HG02571 (cell line): ENCODE measurements around the gene DMD.

ENCODE experiments used
- ATAC-seq: cut with Tn5 transposase; IDR thresholded peaks from one replicate; pipeline ENCODE4 v1.9.1; 2021; ENCODE audit warnings: mild to moderate bottlenecking, moderate library complexity; ENCODE audit not compliant: unreplicated experiment

The DMD gene

DNA sequence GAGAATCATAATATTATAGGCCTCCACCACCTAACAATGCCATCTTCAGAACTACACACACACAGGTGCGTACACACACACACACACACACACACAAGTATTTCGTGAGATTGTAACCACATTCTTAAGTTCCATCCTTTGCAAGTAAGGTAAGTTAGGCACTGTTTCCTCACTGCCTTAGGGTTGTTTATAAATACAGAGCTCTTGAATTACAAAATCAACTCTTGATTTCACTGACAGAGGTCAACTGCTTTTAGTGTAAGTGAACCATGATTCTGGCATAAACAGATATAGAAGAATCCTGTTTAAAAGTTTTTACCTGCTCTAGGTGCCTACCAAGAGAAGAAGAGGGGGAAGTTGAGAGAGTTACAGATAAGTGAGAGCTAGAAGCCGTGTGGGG, 166.1 kb downstream of the DMD start:
- ATAC-seq: no peak

DNA sequence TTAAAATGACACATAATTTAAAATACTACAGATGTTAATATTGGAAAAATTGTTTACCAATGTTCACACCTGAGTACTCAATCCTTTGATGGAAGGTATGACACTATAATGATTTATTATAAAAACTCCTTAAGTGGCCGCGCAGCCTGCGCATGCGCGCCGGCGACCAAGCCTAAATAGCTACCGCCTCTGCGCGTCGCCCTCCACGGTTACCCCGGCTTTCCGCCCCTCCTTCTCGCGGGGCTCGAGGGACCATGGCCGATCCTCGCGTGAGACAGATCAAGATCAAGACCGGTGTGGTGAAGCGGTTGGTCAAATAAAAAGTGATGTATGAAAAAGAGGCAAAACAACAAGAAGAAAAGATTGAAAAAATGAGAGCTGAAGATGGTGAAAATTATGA, 170.2 kb downstream of the DMD start:
- ATAC-seq: no peak

DNA sequence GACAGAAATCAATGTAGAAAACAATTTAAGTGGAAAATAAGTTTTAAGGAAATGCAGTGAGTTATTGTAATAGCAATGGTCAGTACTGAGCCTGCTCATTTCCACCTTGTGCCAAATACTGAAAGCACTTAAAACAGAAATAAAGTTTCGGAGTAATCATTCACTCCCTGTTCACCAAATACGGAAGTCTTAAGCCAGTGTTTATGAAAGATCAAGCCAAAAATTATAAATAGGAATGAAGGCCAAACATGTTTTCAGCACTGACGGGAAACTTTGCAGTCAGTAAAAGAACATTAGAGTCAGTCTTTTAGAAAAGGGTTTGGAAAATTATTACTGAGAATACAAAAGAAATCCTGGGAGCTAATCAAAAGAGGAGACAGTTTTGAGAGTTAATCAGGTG, 178.6 kb downstream of the DMD start:
- ATAC-seq: no peak

DNA sequence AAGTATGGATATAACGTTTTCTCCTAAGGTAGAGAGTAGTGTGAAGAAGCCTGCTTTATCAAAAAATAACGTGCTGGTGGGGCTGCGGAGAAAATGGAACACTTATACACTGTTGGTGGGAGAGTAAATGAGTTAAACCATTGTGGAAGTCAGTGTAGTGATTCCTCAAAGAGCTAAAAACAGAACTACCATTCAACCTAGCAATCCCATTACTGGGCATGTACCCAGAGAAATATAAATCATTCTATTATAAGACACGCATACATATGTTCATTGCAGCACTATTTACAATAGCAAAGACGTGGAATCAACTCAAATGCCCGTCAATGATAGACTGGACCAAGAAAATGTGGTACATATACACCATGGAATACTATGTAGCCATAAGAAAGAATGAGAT, 196.4 kb downstream of the DMD start:
- ATAC-seq: no peak

DNA sequence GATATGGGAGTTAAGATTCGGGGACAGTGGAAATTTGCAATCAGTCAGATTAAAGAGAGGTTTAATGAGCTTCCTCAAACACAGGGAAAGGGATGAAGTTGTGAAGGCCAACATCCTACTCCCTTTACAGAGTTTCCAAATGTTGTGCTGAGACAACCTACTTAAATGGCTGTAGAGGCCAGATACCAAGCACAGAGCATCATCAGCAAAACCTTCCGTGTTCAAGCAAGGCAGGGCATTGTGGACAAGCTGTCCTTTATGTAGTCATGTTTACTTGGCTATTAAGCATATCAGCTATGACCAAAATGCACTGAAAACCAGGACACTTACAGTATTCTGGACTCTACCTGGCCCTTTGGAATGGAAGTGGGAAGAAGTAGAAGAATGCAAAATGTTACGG, 197.3 kb downstream of the DMD start:
- ATAC-seq: no peak

DNA sequence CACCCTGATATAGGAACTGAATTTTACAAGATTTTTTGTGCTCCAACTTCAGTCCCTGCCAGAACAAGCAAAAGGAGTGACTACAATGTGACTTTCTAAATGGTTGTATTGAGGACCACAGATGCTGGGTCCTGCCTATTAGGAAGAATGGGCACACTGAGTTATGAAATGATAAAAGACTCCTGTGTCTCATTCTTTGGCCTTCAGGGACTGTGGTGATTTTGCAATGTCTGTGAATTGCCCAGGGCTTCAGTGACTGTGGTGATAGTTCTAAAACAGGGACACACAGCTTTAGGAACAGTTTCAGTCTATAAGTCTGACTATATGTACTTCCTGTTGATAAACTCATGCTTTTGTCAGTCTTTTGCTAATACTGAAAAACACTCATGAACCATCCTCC, 210.2 kb downstream of the DMD start:
- ATAC-seq: no peak

DNA sequence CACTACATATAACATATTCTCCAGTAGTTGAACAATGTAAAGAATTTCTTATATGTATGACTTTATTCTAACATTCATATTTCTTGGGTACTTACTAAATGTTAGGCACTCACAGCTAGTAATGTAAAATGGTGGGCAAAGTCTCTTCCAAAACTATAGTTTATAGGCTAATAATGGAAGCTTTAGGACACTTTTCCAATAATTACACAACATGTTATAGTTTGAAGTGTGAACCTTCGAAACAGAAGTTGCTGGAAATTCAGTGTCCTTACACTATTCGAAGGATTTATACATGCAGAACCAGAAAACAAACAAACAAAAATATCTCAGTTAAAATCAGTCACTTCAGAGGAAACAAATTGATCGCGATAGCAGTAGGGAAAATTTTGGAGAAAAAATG, 212.6 kb downstream of the DMD start:
- no peak for ATAC-seq

DNA sequence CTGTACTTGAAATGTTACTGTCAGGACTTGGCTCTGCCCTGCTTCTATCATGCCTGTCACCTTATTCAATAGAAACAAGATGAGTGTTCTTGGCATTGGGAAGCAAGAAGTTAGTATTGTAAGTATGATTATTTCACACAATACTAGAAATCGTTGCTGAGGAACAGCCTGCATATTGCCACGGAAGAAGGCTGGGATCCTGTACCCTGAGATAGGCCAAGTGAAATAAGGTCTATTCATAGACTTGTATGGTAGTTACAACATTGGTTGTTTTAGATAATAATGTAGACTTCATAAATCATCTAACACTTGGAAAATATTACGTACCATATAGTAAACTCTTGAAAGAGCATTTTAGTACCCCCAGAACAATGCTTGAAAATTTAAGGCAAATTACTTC, 215.9 kb downstream of the DMD start:
- no peak for ATAC-seq

DNA sequence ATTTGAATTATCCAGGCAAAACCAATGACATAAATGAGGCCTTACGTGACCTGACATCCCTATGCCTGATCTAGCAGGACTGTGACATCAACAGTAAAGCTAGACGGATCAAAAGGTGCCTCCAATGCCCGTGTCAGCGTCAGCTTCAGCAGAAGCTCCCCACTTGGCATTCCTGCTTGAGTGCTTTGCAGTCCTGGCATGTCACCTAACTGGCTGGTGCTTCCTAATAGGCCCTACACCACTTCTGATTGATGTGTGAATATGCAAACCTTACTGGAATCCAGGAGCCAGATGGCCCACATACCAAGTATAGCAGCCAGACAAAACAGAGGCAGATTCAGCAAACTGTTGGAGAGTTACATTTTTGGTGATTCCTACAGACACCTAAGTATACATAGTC, 224.2 kb downstream of the DMD start:
- no peak for ATAC-seq

DNA sequence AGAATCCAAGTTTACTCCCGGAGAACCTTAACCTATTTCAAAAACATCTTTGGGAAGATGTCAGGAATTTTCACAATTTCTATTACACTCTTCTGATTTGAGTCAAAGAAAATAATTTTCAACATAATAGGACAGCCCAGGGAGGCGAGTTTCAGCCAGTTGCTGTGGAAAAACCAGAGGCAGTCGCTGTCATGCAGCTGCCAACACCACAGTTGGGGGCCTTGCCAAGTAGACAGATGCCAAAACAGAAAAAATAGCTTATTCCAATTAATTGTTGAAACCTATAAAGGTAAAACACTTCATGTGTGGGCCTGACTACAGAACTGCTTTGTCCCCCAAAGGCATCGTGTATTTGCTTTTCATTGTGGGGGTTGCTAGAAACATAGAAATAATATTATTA, 225.8 kb downstream of the DMD start:
- ATAC-seq: no peak

DNA sequence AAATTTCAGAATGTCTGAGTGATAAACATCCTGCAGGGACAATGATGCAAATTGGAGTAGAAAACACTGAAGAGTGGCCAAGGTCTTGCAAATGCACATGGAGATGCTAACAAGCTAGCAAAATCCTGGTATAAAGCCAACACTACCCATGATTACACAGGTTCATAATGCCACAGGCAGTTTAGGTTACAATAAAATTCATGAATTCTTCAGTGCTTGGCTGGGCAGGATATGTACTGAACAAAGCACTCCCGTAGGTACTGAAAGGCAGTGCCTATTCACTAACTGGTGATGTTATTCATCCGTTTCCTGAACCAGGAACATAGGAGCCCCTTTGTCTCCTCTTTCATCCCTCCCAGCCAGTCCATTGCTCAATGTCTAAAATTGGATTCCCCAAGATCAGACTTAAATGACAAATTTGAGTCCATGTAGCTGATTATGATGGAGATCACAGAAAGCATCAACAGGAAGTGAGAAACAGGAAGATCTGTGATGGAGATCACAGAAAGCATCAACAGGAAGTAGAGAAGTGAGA, 244.5 kb downstream of the DMD start:
- no peak for ATAC-seq

DNA sequence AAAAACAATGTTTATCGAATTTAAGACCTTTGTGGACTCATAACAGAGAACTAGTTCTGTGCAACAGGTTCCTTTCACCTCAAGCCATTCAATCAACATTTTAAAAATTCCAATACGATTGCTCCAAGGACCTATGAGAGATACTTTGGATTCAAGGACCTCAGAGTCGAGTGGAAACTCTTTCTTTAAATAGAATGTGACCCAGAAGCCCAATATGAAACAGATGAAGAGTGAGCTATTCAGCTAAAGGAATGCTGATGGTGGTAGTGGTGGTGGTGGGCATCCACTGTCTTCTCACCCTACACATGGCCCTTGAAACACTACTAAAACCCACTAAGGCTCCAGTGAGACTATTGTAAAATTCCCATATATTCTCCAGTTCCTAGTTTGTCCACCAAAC, 257.2 kb downstream of the DMD start:
- ATAC-seq: no peak

DNA sequence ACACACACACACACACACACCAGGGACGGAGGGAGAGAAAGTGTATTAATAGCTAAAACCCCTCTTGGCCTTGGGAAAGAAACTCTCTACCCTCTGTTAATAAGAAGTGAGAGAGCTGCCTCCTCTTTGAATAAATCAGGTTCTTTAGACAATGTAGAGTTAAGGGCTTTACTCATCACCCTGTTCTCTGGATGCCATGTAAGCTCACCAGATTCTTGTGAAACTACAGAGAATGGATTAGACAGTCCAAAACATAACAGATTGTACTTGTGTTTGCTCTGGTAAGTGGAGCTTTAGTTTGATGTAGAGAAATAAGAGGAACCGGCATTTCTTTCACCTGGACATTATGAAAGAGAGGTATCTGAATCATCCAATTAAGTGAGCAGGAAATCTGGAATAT, 263.2 kb downstream of the DMD start:
- ATAC-seq: no peak

DNA sequence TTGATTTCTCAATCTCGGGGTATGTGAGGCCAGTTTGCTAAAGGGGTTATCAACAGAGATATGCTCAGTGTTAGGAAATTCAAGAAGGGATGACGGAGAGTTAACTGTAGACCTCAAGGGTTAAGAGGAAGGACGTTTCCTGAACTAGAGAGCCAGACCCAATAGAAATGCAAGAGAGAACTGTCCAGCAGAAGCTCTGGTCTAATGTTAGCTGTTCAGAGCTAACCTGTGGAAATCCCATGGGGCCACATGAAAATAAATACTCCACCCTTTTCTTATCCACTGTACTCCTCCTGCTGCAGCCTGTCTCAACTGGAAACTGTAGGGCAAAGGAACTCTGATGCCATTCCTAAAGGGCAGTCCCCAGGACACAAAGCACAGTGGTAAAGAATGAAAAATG, 274.3 kb downstream of the DMD start:
- ATAC-seq: no peak

DNA sequence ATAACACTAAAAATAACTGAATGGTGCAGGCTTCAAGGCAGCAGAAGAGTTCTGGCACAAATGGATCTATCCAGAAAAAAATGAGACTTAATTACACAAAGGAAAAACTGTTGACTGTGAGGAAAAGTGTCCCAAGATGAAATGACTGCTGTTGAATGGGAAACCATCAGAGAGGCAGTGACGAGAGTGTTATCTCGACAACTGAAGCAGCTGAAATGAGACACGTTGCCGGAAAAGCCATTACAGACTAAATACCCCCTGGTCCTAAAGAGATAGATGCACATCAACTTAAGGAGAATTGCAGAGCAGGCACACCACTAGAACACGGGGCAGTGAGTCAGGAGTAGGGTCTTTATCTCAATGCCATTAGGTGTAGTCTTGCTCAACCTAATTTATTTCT, 277.8 kb downstream of the DMD start:
- ATAC-seq: no peak

DNA sequence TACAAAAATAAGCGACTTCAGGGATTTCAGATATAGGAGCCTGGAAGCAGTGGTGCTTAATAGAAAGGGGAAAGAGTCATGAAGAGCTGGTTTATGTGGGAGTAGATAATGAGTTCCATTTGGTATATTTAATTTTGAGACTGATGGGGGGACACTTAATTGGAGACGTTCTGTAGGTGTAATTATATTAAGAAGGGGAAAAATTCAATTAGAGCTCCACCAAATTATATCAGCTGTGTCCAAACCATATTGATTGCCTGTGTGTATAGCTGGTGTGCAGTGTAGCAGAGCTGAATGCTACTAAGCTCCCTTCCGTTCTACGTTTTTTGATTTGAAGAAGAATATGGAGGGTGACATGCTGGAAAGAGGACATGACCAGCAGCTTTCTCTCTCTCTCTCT, 282.3 kb downstream of the DMD start:
- ATAC-seq: no peak

DNA sequence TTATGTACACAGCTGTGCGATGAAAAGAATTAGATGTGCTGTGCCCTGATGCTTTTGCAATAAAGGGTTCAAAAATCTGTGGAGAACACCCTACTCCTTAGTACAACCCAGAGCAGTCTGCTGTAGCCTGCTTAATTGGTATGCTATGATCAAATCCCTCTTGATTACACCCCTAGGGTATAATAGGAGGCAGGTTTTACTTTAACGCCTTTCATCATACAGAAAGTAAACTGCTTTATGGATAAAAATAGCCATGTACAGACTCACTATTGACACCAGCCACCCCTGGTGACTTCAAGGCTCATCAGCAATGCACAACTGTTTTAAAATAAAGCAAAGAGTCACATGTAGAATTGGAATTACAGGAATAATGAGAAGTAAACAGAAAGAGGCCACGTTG, 315.3 kb downstream of the DMD start:
- no peak for ATAC-seq

DNA sequence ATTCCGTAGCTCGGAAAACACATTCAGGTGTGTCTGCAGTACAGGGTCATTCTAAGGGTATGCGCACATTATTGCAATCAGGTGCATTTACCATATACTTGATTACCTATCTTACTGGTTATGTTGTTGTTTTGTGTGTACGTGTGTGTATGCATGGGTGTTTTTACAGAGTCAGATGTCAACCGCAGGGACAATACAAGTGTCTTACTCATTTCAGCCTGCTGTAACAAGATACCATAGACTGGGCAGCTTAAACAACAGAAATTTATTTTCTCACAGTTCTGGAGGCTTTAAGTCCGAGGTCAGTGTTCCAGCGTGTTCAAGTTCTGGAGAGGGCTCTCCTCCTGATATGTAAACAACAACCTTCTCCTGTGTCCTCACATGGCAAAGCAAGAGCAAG, 316.7 kb downstream of the DMD start:
- ATAC-seq: no peak

DNA sequence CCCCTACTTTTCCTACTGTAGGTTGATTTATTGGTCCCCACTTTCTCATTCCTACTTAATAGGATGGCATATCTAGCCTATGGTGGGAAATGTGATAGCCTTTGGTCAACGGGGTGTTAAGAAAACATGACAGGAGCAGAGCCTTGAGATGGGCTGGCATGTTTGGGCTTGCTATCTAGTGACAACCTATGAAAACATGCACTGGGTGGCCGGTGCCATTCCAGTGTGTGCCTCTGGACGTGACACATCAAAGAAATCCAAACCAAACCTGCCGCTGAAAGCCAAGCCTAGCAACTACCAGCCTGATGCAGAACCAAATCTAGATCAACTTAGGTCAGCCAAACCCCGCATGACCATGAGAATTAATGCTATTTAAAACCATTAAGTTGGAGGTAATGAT, 317.6 kb downstream of the DMD start:
- no peak for ATAC-seq

DNA sequence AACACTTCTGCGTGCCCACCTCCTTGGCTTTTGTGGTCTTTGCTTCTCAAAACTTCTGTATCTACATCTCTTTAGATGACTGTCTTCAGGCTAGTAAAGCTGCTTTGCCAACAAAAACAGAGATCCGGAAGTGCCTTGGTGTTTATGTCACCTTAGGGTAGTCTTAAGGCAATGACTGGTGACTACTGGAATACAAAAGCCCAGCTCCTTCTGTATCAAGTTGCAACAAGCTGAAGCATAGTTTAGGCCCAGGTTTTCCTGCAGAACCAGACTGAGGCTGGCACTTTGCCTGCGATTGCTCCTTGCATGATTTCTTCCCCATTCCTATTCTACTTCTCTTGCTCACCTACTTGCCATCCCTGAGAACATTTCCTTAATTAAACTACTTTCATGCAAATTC, 333.8 kb downstream of the DMD start:
- no peak for ATAC-seq

DNA sequence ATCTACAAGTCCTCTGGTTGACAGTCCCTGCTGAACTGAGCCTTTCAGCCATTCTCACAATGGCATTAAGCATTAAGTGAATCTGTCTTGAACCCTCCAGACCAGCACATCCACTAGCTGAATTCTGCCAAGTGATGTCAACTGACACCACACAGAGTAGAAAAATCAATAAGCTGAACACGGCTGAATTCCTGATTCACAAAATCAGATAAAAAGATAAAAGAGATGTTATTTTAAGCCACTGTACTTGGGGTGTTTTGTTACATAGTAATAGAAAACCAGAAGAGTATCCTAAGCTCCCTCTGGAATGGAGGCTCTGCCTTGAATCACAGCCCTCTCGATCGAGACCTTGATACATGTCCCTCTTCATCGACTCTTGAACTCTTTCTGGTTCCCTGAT, 336.5 kb downstream of the DMD start:
- ATAC-seq: no peak

DNA sequence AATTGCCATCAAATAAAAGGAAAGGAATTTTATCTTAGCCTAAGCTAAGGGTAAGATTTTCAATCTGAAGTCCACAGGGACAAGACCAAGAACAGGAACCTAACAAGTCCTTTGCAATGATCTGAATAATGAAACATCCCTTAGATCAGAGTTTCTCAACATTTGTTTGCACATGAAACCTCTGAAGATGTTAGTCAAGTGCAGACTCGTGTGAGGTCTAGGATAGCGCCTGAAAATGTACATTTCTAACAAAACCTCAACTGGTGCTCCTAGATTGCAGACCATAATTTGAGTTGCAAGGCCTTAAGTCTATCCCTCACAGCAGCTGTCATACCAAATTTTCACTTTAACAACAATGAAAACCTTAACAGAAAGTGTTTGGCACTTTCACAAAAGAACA, 337.6 kb downstream of the DMD start:
- ATAC-seq: no peak

DNA sequence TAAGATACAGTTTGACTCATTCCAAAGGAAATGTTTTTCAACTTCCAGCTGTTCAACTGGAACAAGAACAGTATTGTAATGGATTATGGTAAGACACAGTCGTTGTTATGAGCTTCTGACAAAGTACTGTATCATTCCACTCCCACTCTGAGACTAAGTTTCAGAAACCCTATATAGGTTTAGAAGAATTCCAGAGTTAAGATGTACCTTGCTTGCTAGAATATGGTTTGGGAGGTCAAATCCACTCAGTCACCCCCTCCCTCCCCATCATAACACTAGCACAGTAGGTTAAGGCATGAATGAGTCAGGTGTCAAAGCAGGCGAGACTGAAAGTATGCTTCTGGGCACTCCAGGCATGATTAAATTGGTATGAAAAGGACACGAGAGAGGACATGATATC, 339.7 kb downstream of the DMD start:
- no peak for ATAC-seq

DNA sequence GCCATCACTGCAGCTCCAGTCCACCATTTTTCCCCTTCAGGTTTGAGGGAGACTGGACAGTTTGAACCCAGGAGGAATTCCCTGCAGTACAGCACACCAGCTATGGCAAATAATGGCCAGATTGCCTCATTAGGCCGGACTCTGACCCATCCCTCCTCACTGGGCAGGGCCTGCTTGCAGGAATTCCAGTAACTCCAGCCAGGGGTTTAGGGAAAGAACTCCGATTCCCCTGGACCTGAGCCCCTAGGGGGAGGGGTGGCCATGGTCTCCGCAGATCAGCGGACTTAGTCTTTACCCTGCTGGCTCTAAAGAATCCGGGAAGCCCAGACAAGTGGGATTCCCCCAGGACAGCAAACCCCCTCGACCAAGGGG, 342.8 kb downstream of the DMD start:
- no peak for ATAC-seq
